H1 (cell line): ENCODE data around the gene ZBTB22. TPM values are rescaled to one million over a fixed set of nuclear protein-coding genes. Genes with fewer than 3 reads are reported as not detected.
"Not testable (repeated sequence)": the region's sequence is repeated elsewhere in the genome, so short reads cannot be mapped to it uniquely, and the experiment has no call there.

Source experiments
- CTCF ChIA-PET: fragments of 300-600 bp; sonication (Branson Sonifier 250); formaldehyde crosslinking; loops from one replicate; lab custom pipeline; 2021; ENCODE audit not compliant: partially characterized antibody; lab: Charles Lee
- POLR2A ChIA-PET: fragments of 300-600 bp; sonication (Branson Sonifier 250); formaldehyde crosslinking; loops from one replicate; lab custom pipeline; 2021; ENCODE audit warnings: inconsistent platforms; ENCODE audit not compliant: partially characterized antibody; lab: Charles Lee
- DNase-seq, 2 experiments: peaks; one replicate each; pipeline versions ENCODE4 v3.0.0 to v3.0.0-alpha.2; 2010 to 2022; ENCODE audit warnings: low spot score in 2 of 2, low read depth in 1 of 2, mixed read lengths in 1 of 2
- FAIRE-seq: peaks from 2 replicates; lab custom pipeline; 2011; peaks lifted over from hg19 to GRCh38; lab: Jason Lieb, UNC
- H2AFZ ChIP-seq: 2 replicates; pipeline ENCODE4 v1.8.1; 2012; ENCODE audit warnings: low read length, inconsistent platforms
- H2AK5ac ChIP-seq: 2 replicates; pipeline ENCODE4 v1.6.1; 2013; ENCODE audit warnings: low read depth, low read length
- H2BK120ac ChIP-seq: replicated peaks from 2 replicates; pipeline ENCODE3; 2013; ENCODE audit warnings: low read depth, low read length, inconsistent platforms
- H2BK12ac ChIP-seq: 2 replicates; pipeline ENCODE4 v1.6.1; 2013; ENCODE audit warnings: low read depth, low read length
- H2BK15ac ChIP-seq: 2 replicates; pipeline ENCODE4 v1.6.1; 2013; ENCODE audit warnings: low read length
- H2BK20ac ChIP-seq: 2 replicates; pipeline ENCODE4 v1.6.1; 2013; ENCODE audit warnings: low read length
- H2BK5ac ChIP-seq: 2 replicates; pipeline ENCODE4 v1.6.1; 2013; ENCODE audit warnings: low read depth, low read length
- H3K14ac ChIP-seq: 2 replicates; pipeline ENCODE4 v1.6.1; 2013; ENCODE audit warnings: inconsistent platforms; ENCODE audit not compliant: insufficient read length
- H3K18ac ChIP-seq: 2 replicates; pipeline ENCODE4 v1.6.1; 2013; ENCODE audit warnings: low read length; ENCODE audit errors: extremely low read depth
- H3K23ac ChIP-seq: 2 replicates; pipeline ENCODE4 v1.6.1; 2013; ENCODE audit warnings: inconsistent platforms; ENCODE audit not compliant: insufficient read length
- H3K23me2 ChIP-seq: 2 replicates; pipeline ENCODE4 v1.6.1; 2013; ENCODE audit warnings: low read depth, low read length
- H3K27ac ChIP-seq: 2 replicates; pipeline ENCODE4 v1.6.1; 2011; ENCODE audit warnings: low read depth, low read length, inconsistent platforms
- H3K27me3 ChIP-seq, 4 experiments: replicated peaks in 1 of 4; 1 replicate in 1 of 4; 2 replicates in 3 of 4; pipeline versions ENCODE4 v1.6.1 to v1.8.1; 2011 to 2013; ENCODE audit warnings: low read length in 3 of 4, mild to moderate bottlenecking in 3 of 4, inconsistent platforms in 2 of 4, mixed read lengths in 2 of 4, moderate library complexity in 1 of 4; ENCODE audit not compliant: control insufficient read depth in 3 of 4, insufficient read depth in 3 of 4; ENCODE audit errors: extremely low read depth in 1 of 4
- H3K36me3 ChIP-seq, 4 experiments: 2 replicates each; pipeline versions ENCODE4 v1.6.1 to v1.8.1; 2011 to 2013; ENCODE audit warnings: mild to moderate bottlenecking in 4 of 4, low read length in 3 of 4, moderate library complexity in 2 of 4, control low read depth in 1 of 4, inconsistent platforms in 1 of 4; ENCODE audit not compliant: insufficient read depth in 4 of 4, control insufficient read depth in 2 of 4
- H3K4ac ChIP-seq: replicated peaks from 2 replicates; pipeline ENCODE3; 2013; ENCODE audit warnings: low read length, low read depth, mixed read lengths, inconsistent platforms; ENCODE audit not compliant: insufficient read length
- H3K4me1 ChIP-seq, 4 experiments: replicated peaks in 1 of 4; 1 replicate in 1 of 4; 2 replicates in 3 of 4; pipeline versions ENCODE4 v1.6.1 to v1.8.1; 2011 to 2013; ENCODE audit warnings: low read length in 3 of 4, inconsistent platforms in 2 of 4, mixed read lengths in 1 of 4; ENCODE audit not compliant: insufficient read depth in 4 of 4, control insufficient read depth in 3 of 4
- H3K4me2 ChIP-seq, 2 experiments: 2 replicates each; pipeline versions ENCODE4 v1.6.1 to v1.8.1; 2011 to 2013; ENCODE audit warnings: low read depth in 2 of 2, low read length in 2 of 2, control low read depth in 1 of 2, inconsistent platforms in 1 of 2, mild to moderate bottlenecking in 1 of 2; ENCODE audit not compliant: insufficient read depth in 1 of 2
- H3K4me3 ChIP-seq, 4 experiments: fragments of 200-600, 300-600 bp in 1 of 4; sonication (generic), shearing (Covaris generic), sonication (Bioruptor Twin) in 1 of 4; 2 replicates each; pipeline versions ENCODE4 v1.5.1 to v1.8.1; 2011 to 2016; ENCODE audit warnings: low read length in 4 of 4, low read depth in 3 of 4, control low read depth in 2 of 4, inconsistent platforms in 2 of 4, mild to moderate bottlenecking in 2 of 4, mixed read lengths in 1 of 4, moderate library complexity in 1 of 4; ENCODE audit not compliant: insufficient read depth in 2 of 4; ENCODE audit errors: extremely low read depth in 1 of 4
- H3K56ac ChIP-seq: replicated peaks from 2 replicates; pipeline ENCODE3; 2013; ENCODE audit warnings: low read depth, mild to moderate bottlenecking, mixed read lengths, low read length, inconsistent platforms; ENCODE audit not compliant: insufficient read length
- H3K79me1 ChIP-seq: 2 replicates; pipeline ENCODE4 v1.6.1; 2013; ENCODE audit warnings: low read depth, low read length, control low read depth
- H3K79me2 ChIP-seq, 2 experiments: 2 replicates each; pipeline versions ENCODE4 v1.6.1 to v1.8.1; 2012 to 2013; ENCODE audit warnings: low read length in 2 of 2, mild to moderate bottlenecking in 2 of 2, inconsistent platforms in 1 of 2; ENCODE audit not compliant: insufficient read depth in 2 of 2, control insufficient read depth in 1 of 2
- H3K9ac ChIP-seq, 4 experiments: replicated peaks in 1 of 4; 1 replicate in 1 of 4; 2 replicates in 3 of 4; pipeline versions ENCODE4 v1.6.1 to v1.8.1; 2011 to 2013; ENCODE audit warnings: low read depth in 3 of 4, low read length in 3 of 4, control low read depth in 2 of 4, mild to moderate bottlenecking in 2 of 4, moderate library complexity in 2 of 4, inconsistent platforms in 1 of 4; ENCODE audit errors: extremely low read depth in 1 of 4
- H3K9me3 ChIP-seq, 2 experiments: 2 replicates each; pipeline versions ENCODE4 v1.6.1 to v1.8.1; 2012 to 2013; ENCODE audit warnings: mild to moderate bottlenecking in 2 of 2, moderate library complexity in 2 of 2, control low read depth in 1 of 2, inconsistent platforms in 1 of 2, low read depth in 1 of 2, low read length in 1 of 2, mixed read lengths in 1 of 2; ENCODE audit not compliant: insufficient read depth in 2 of 2
- H4K20me1 ChIP-seq, 2 experiments: replicated peaks in 1 of 2; 2 replicates each; pipeline versions ENCODE3 to v1.8.1; 2011 to 2013; ENCODE audit warnings: inconsistent platforms in 2 of 2, low read length in 2 of 2, mild to moderate bottlenecking in 1 of 2; ENCODE audit not compliant: insufficient read depth in 2 of 2, control insufficient read depth in 1 of 2
- H4K5ac ChIP-seq: 2 replicates; pipeline ENCODE4 v1.6.1; 2013; ENCODE audit warnings: low read length, low read depth, mixed read lengths, inconsistent platforms; ENCODE audit not compliant: insufficient read length
- H4K8ac ChIP-seq: 2 replicates; pipeline ENCODE4 v1.8.0; 2013; ENCODE audit warnings: mild to moderate bottlenecking, moderate library complexity, low read length, inconsistent platforms; ENCODE audit not compliant: insufficient read depth; ENCODE audit errors: extremely low read depth
- H4K91ac ChIP-seq: replicated peaks from 2 replicates; pipeline ENCODE3; 2013; ENCODE audit warnings: low read length, mixed read lengths, inconsistent platforms; ENCODE audit not compliant: insufficient read length
- BACH1 ChIP-seq: IDR thresholded peaks from 2 replicates; pipeline ENCODE4 v1.6.1; 2012; ENCODE audit warnings: low read length, improper control_type of control experiment
- POLR2A ChIP-seq, 2 experiments: IDR thresholded peaks; 1 replicate in 1 of 2; 2 replicates in 1 of 2; pipeline ENCODE4 v1.6.1; 2011; ENCODE audit warnings: low read depth in 2 of 2, low read length in 2 of 2, mild to moderate bottlenecking in 2 of 2; ENCODE audit errors: control extremely low read depth in 1 of 2
- WGBS, 2 experiments: shearing (Covaris generic) in 1 of 2; methylation state at CpG; one replicate each; pipeline versions ENCODE4 v1.1.6 to v1.1.7; 2013 to 2015; ENCODE audit warnings: low lambda C conversion rate in 2 of 2, mixed read lengths in 2 of 2, inconsistent platforms in 1 of 2, low coverage in 1 of 2, missing lambda C conversion rate in 1 of 2; ENCODE audit not compliant: insufficient replicate concordance in 2 of 2, insufficient coverage in 1 of 2, insufficient read length in 1 of 2; ENCODE audit errors: extremely low coverage in 1 of 2, missing lambda C conversion rate in 1 of 2; 5-methylcytosine and 5-hydroxymethylcytosine counted together
- polyA plus RNA-seq, 7 experiments: library from polyadenylated mRNA; depleted of rRNA in 3 of 7; stranded (reverse) in 5 of 7; unstranded in 2 of 7; fragments of >200 nt in 5 of 7; fragments of 200-250 nt in 2 of 7; gene quantifications; 1 replicate in 5 of 7; 2 replicates in 1 of 7; 4 replicates in 1 of 7; pipeline versions ENCODE4 v1.2.1 to v1.2.3, GENCODE V29; 2011 to 2013; ENCODE audit warnings: missing spikeins in 2 of 7, mixed read lengths in 2 of 7
- total RNA-seq: library from RNA; stranded (reverse); fragmentation: NEBNext Ultra II Directional; extraction: Animal tissue kit (Norgen Biotek cat#: 25700); gene quantifications from 2 replicates; pipeline ENCODE4 v1.2.1, GENCODE V29; 2021

ZBTB22 gene
- total and polyA plus RNA-seq, 2 of the 8 experiments (the other 6 are each of a cell fraction or from before 2014, with no cell fraction given) = 7.4 to 9.9 TPM

DNA sequence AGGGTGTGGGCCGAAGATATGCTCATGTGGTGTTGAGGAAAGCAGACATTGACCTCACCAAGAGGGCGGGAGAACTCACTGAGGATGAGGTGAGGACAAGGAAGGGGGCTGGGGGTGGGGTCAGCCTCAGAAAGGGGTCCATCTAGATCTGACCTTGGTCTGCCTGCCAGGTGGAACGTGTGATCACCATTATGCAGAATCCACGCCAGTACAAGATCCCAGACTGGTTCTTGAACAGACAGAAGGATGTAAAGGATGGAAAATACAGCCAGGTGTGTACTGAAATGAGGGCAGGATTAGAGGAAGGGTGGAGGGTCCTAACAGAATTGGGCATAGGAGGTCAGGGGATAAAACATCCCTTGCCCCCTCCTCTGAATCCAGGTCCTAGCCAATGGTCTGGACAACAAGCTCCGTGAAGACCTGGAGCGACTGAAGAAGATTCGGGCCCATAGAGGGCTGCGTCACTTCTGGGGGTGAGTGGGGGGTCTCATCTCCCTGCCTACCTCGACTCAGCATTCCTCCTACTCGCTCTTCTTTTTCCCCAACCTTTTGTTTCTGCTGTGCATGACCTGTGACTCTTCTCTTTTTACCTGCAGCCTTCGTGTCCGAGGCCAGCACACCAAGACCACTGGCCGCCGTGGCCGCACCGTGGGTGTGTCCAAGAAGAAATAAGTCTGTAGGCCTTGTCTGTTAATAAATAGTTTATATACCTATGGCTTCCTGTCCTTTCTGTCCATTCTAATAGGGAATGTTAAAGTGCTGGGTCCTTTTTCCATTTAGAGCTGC lies 41.6 kb downstream of the ZBTB22 start:
- not testable (repeated sequence) for H4K5ac ChIP-seq, H2AK5ac ChIP-seq, H3K4ac ChIP-seq, H3K9ac ChIP-seq, H2BK12ac ChIP-seq, H3K79me1 ChIP-seq, H4K8ac ChIP-seq, DNase-seq, H2AFZ ChIP-seq, H3K56ac ChIP-seq, H2BK120ac ChIP-seq, FAIRE-seq, H3K9me3 ChIP-seq, H3K27ac ChIP-seq, H3K23ac ChIP-seq, H2BK20ac ChIP-seq, H2BK5ac ChIP-seq, H4K91ac ChIP-seq, H3K14ac ChIP-seq, H3K27me3 ChIP-seq, H2BK15ac ChIP-seq, H3K18ac ChIP-seq
- Histone ChIP-seq H3K4me3 (peak overlapping the region; percentile 52 to 81 (median 59); a peak in 7 of 8 replicates), H3K79me2 (peaks cover 26 to 38% of the 10 kb centered on the region in 2 experiments), H3K23me2 (peaks cover 22% of the 10 kb centered on the region), H3K4me2 (peak overlapping the region; percentile 86 to 96), H3K4me1 (peaks cover 3 to 35% (median 12%) of the 10 kb centered on the region in 4 experiments), H4K20me1 (peaks cover 12 to 19% of the 10 kb centered on the region in 2 experiments), H3K36me3 (peaks cover 16 to 48% (median 37%) of the 10 kb centered on the region in 4 experiments; a peak in 7 of 8 replicates)
- 85% methylated on average over 16 of the region's 16 CpGs; no CpG with 5 or more reads in 1 of the 2 experiments for WGBS, 2 experiments
- ChIA-PET CTCF (interaction anchor here (0.6 to 8.0 kb wide), 5 partner anchors 14 to 340 kb away, joined by 3 to 81 read pairs (median 7); partner anchors contain the start of genes PFDN6, RGL2, TAPBP and WDR46), POLR2A (interaction anchor here (0.6 to 12.0 kb wide), 30 partner anchors 7 to 305 kb away, joined by 3 to 337 read pairs (median 4); partner anchors contain the start of genes HSD17B8, PFDN6, RGL2 and RING1)
- TF ChIP-seq POLR2A (IDR thresholded peaks at IDR 0.05; ENCODE audit: control extremely low read depth in 1 of 2, low read depth in 2 of 2, low read length in 2 of 2) (peak in 1 of 2 experiments; percentile 71; a peak in 2 of 3 replicates), BACH1 (0 out of 2 replicates have a peak, but pooled peaks have one; percentile 40)
